Measurements from ENCODE around the gene PDRG1. TPM values are rescaled to one million over a fixed set of nuclear protein-coding genes. Genes with fewer than 3 reads are reported as not detected.

Gene PDRG1
- total RNA-seq, 1 donor from 2014 or later, result 5.1 TPM

- ATAC-seq (no peak), DNase-seq (ENCODE audit: low spot score) (no peak)
These were observed 42.4 kb downstream of the PDRG1 start for GRCh38 chr20:31909253-31910070.

GRCh38 chr20:31908424-31908823 lies 43.4 kb downstream of the PDRG1 start:
- DNase-seq (ENCODE audit: low spot score), result no peak
- no peak for ATAC-seq

GRCh38 chr20:31908016-31908415 lies 43.8 kb downstream of the PDRG1 start:
- ATAC-seq (no peak), DNase-seq (ENCODE audit: low spot score) (no peak)

- no peak for DNase-seq (ENCODE audit: low spot score)
- no peak for ATAC-seq
These were observed 44.8 kb downstream of the PDRG1 start for GRCh38 chr20:31907046-31907445.

- DNase-seq (ENCODE audit: low spot score), result no peak
- no peak for ATAC-seq
These were observed 45.8 kb downstream of the PDRG1 start for GRCh38 chr20:31906001-31906400.

- no peak for ATAC-seq
- DNase-seq (ENCODE audit: low spot score), result no peak
These were observed 48.0 kb downstream of the PDRG1 start for GRCh38 chr20:31903627-31904386.

- no peak for DNase-seq (ENCODE audit: low spot score)
- ATAC-seq, result no peak
These were observed 50.2 kb downstream of the PDRG1 start for GRCh38 chr20:31901615-31902014.

GRCh38 chr20:31897541-31897940 lies 54.3 kb downstream of the PDRG1 start:
- ATAC-seq (no peak), DNase-seq (ENCODE audit: low spot score) (no peak)

GRCh38 chr20:31896049-31896448 lies 55.8 kb downstream of the PDRG1 start:
- no peak for ATAC-seq
- no peak for DNase-seq (ENCODE audit: low spot score)

GRCh38 chr20:31894980-31895675 lies 56.7 kb downstream of the PDRG1 start:
- peak; percentile 78 for ATAC-seq
- no peak for DNase-seq (ENCODE audit: low spot score)

Other genes with a start within 250 kb of the PDRG1 start
- gene BCL2L1, start 229.2 kb downstream of the PDRG1 start, total RNA-seq, result 35.0 TPM
- 2.0 TPM for gene TPX2, start 212.8 kb downstream of the PDRG1 start, total RNA-seq
- not detected for gene MYLK2, start 132.7 kb downstream of the PDRG1 start, total RNA-seq
- not detected for gene FOXS1, start 106.4 kb downstream of the PDRG1 start, total RNA-seq
- 0.38 TPM for gene DUSP15, start 81.5 kb downstream of the PDRG1 start, total RNA-seq
- not detected for gene TTLL9, start 81.4 kb downstream of the PDRG1 start, total RNA-seq
- gene XKR7, start 16.1 kb upstream of the PDRG1 start, total RNA-seq, result not detected
- gene CCM2L, start 58.4 kb upstream of the PDRG1 start, total RNA-seq, result 1.5 TPM
- gene HCK, start 100.2 kb upstream of the PDRG1 start, total RNA-seq, result 3.7 TPM
- gene TM9SF4, start 157.7 kb upstream of the PDRG1 start, total RNA-seq, result 25.3 TPM

All from left lobe of liver (tissue), 2 donors.